ENCODE data around the gene TK2. TPM values are rescaled to one million over a fixed set of nuclear protein-coding genes. Genes with fewer than 3 reads are reported as not detected.

Gene TK2
- total and polyA plus RNA-seq, 2 donors from 2014 or later, result 31.0 to 44.2 TPM

GRCh38 chr16:66473051-66473571 lies 76.8 kb downstream of the TK2 start:
- H3K9ac ChIP-seq (ENCODE audit: low read length in 3 of 3), result no peak overlapping the region
- H3K9me3 ChIP-seq (ENCODE audit: control insufficient read depth in 2 of 3, insufficient read depth in 1 of 3, low read length in 3 of 3), result no peaks in the 10 kb centered on the region
- H3K36me3 ChIP-seq (ENCODE audit: control insufficient read depth in 2 of 3, insufficient read depth in 3 of 3, low read length in 3 of 3), result no peaks in the 10 kb centered on the region
- DNase-seq, result no peak
- H3K27me3 ChIP-seq (ENCODE audit: control insufficient read depth, insufficient read depth, low read length), result no peaks in the 10 kb centered on the region
- TF ChIP-seq CTCF (IDR thresholded peaks at IDR 0.05; ENCODE audit: borderline replicate concordance, extremely low read depth, insufficient read depth), result no peak
- no peak for FAIRE-seq
- no peak overlapping the region for H3K27ac ChIP-seq (ENCODE audit: low read depth in 2 of 2, low read length in 2 of 2)
- intact Hi-C loops (cut with DNase I), result no loop called here
- H3K4me1 ChIP-seq (ENCODE audit: control insufficient read depth in 2 of 3, insufficient read depth in 2 of 3, low read depth in 1 of 3, low read length in 3 of 3), result peaks cover 0 to 2% (median 0%) of the 10 kb centered on the region in 3 donors
- no peak overlapping the region for H3K4me3 ChIP-seq (ENCODE audit: low read length in 3 of 3)

- no peak for TF ChIP-seq CTCF (IDR thresholded peaks at IDR 0.05; ENCODE audit: borderline replicate concordance, extremely low read depth, insufficient read depth)
- Histone ChIP-seq H3K4me1 (ENCODE audit: control insufficient read depth in 2 of 3, insufficient read depth in 2 of 3, low read depth in 1 of 3, low read length in 3 of 3) (no peaks in the 10 kb centered on the region), H3K27ac (ENCODE audit: low read depth in 2 of 2, low read length in 2 of 2) (no peak overlapping the region), H3K4me3 (ENCODE audit: low read length in 3 of 3) (no peak overlapping the region), H3K9ac (ENCODE audit: low read length in 3 of 3) (no peak overlapping the region), H3K36me3 (ENCODE audit: control insufficient read depth in 2 of 3, insufficient read depth in 3 of 3, low read length in 3 of 3) (no peaks in the 10 kb centered on the region), H3K9me3 (ENCODE audit: control insufficient read depth in 2 of 3, insufficient read depth in 1 of 3, low read length in 3 of 3) (no peaks in the 10 kb centered on the region), H3K27me3 (ENCODE audit: control insufficient read depth, insufficient read depth, low read length) (no peaks in the 10 kb centered on the region)
- no peak for FAIRE-seq
- intact Hi-C loops (cut with DNase I), result no loop called here
- DNase-seq, result no peak
Measured at GRCh38 chr16:66471716-66472393, 78.1 kb downstream of the TK2 start.

- Histone ChIP-seq H3K9me3 (ENCODE audit: control insufficient read depth in 2 of 3, insufficient read depth in 1 of 3, low read length in 3 of 3) (no peaks in the 10 kb centered on the region), H3K27ac (ENCODE audit: low read depth in 2 of 2, low read length in 2 of 2) (no peak overlapping the region), H3K27me3 (ENCODE audit: control insufficient read depth, insufficient read depth, low read length) (no peaks in the 10 kb centered on the region), H3K4me1 (ENCODE audit: control insufficient read depth in 2 of 3, insufficient read depth in 2 of 3, low read depth in 1 of 3, low read length in 3 of 3) (no peaks in the 10 kb centered on the region), H3K9ac (ENCODE audit: low read length in 3 of 3) (no peak overlapping the region), H3K4me3 (ENCODE audit: low read length in 3 of 3) (no peak overlapping the region), H3K36me3 (ENCODE audit: control insufficient read depth in 2 of 3, insufficient read depth in 3 of 3, low read length in 3 of 3) (no peaks in the 10 kb centered on the region)
- intact Hi-C loops (cut with DNase I), result no loop called here
- DNase-seq (no peak), FAIRE-seq (no peak)
- no peak for TF ChIP-seq CTCF (IDR thresholded peaks at IDR 0.05; ENCODE audit: borderline replicate concordance, extremely low read depth, insufficient read depth)
Measured at GRCh38 chr16:66471264-66471663, 78.7 kb downstream of the TK2 start.

Measured in kidney (tissue), 14 donors.